HEK293 (cell line): ENCODE measurements around the gene EFHC1.

ENCODE experiments used
- BCL11B ChIP-seq: fragments of 450-650 bp; formaldehyde crosslinking; IDR thresholded peaks from 2 replicates; pipeline ENCODE4 v1.5.1; 2016; ENCODE audit warnings: low read depth, missing biosample characterization, missing genetic modification characterization
- HOXA7 ChIP-seq: sonication (generic); formaldehyde crosslinking; IDR thresholded peaks from 2 replicates; pipeline ENCODE4 v1.8.1; 2022; ENCODE audit warnings: missing genetic modification reagents, borderline replicate concordance
- KLF1 ChIP-seq: fragments of 450-650 bp; formaldehyde crosslinking; IDR thresholded peaks from 2 replicates; pipeline ENCODE4 v1.5.1; 2016; ENCODE audit warnings: missing biosample characterization, missing genetic modification characterization
- KLF7 ChIP-seq: fragments of 450-650 bp; formaldehyde crosslinking; IDR thresholded peaks from 2 replicates; pipeline ENCODE4 v1.5.1; 2016; ENCODE audit warnings: missing biosample characterization, missing genetic modification characterization, borderline replicate concordance
- MYNN ChIP-seq: fragments of 450-650 bp; formaldehyde crosslinking; IDR thresholded peaks from 2 replicates; pipeline ENCODE4 v1.5.1; 2016; ENCODE audit warnings: missing biosample characterization, missing genetic modification characterization, borderline replicate concordance
- OSR2 ChIP-seq: fragments of 450-650 bp; formaldehyde crosslinking; IDR thresholded peaks from 2 replicates; pipeline ENCODE4 v1.5.1; 2016; ENCODE audit warnings: missing biosample characterization, missing genetic modification characterization
- RBAK ChIP-seq: fragments of 450-650 bp; formaldehyde crosslinking; IDR thresholded peaks from 2 replicates; pipeline ENCODE4 v1.5.1; 2016; ENCODE audit warnings: missing biosample characterization, missing genetic modification characterization
- SP7 ChIP-seq: fragments of 450-650 bp; formaldehyde crosslinking; IDR thresholded peaks from 2 replicates; pipeline ENCODE4 v1.5.1; 2016; ENCODE audit warnings: missing biosample characterization, missing genetic modification characterization
- WT1 ChIP-seq: fragments of 450-650 bp; formaldehyde crosslinking; IDR thresholded peaks from 2 replicates; pipeline ENCODE4 v1.5.1; 2016; ENCODE audit warnings: missing biosample characterization, missing genetic modification characterization
- ZBTB1 ChIP-seq: fragments of 450-650 bp; formaldehyde crosslinking; IDR thresholded peaks from 2 replicates; pipeline ENCODE4 v1.5.1; 2016; ENCODE audit warnings: missing biosample characterization, missing genetic modification characterization
- ZBTB17 ChIP-seq: fragments of 450-650 bp; formaldehyde crosslinking; IDR thresholded peaks from 2 replicates; pipeline ENCODE4 v1.5.1; 2016; ENCODE audit warnings: missing biosample characterization, missing genetic modification characterization
- ZFHX2 ChIP-seq: fragments of 450-650 bp; formaldehyde crosslinking; conservative IDR thresholded peaks from 2 replicates; pipeline ENCODE4 v1.5.1; 2016; ENCODE audit warnings: missing biosample characterization, missing genetic modification characterization
- ZNF10 ChIP-seq: fragments of 450-650 bp; formaldehyde crosslinking; IDR thresholded peaks from 2 replicates; pipeline ENCODE4 v1.5.1; 2017; ENCODE audit warnings: missing biosample characterization, missing genetic modification characterization
- ZNF140 ChIP-seq: fragments of 450-650 bp; formaldehyde crosslinking; IDR thresholded peaks from 2 replicates; pipeline ENCODE4 v1.5.1; 2016; ENCODE audit warnings: missing biosample characterization, missing genetic modification characterization
- ZNF23 ChIP-seq: fragments of 450-650 bp; formaldehyde crosslinking; IDR thresholded peaks from 2 replicates; pipeline ENCODE4 v1.5.1; 2016; ENCODE audit warnings: missing biosample characterization, missing genetic modification characterization, borderline replicate concordance
- ZNF266 ChIP-seq: fragments of 450-650 bp; formaldehyde crosslinking; IDR thresholded peaks from 2 replicates; pipeline ENCODE4 v1.5.1; 2016; ENCODE audit warnings: missing biosample characterization, missing genetic modification characterization, low read depth
- ZNF292 ChIP-seq: fragments of 450-650 bp; formaldehyde crosslinking; IDR thresholded peaks from 2 replicates; pipeline ENCODE4 v1.5.1; 2016; ENCODE audit warnings: low read depth, missing biosample characterization, missing genetic modification characterization, borderline replicate concordance
- ZNF324 ChIP-seq: fragments of 450-650 bp; formaldehyde crosslinking; IDR thresholded peaks from 2 replicates; pipeline ENCODE4 v1.5.1; 2016; ENCODE audit warnings: missing biosample characterization, missing genetic modification characterization
- ZNF335 ChIP-seq: fragments of 450-650 bp; formaldehyde crosslinking; conservative IDR thresholded peaks from 2 replicates; pipeline ENCODE4 v1.5.1; 2016; ENCODE audit warnings: missing biosample characterization, missing genetic modification characterization
- ZNF501 ChIP-seq: fragments of 450-650 bp; formaldehyde crosslinking; IDR thresholded peaks from 2 replicates; pipeline ENCODE4 v1.5.1; 2016; ENCODE audit warnings: missing biosample characterization, missing genetic modification characterization
- ZNF596 ChIP-seq: fragments of 450-650 bp; IDR thresholded peaks from 2 replicates; pipeline ENCODE4 v1.5.0; 2018; ENCODE audit warnings: missing biosample characterization, mild to moderate bottlenecking, missing genetic modification characterization, moderate library complexity
- ZNF707 ChIP-seq: fragments of 450-650 bp; formaldehyde crosslinking; IDR thresholded peaks from 2 replicates; pipeline ENCODE4 v1.5.1; 2016; ENCODE audit warnings: missing biosample characterization, missing genetic modification characterization
- ZNF843 ChIP-seq: fragments of 450-650 bp; formaldehyde crosslinking; IDR thresholded peaks from 2 replicates; pipeline ENCODE4 v1.5.1; 2016; ENCODE audit warnings: missing biosample characterization, missing genetic modification characterization
- ZXDB ChIP-seq: fragments of 450-650 bp; formaldehyde crosslinking; IDR thresholded peaks from 2 replicates; pipeline ENCODE4 v1.5.1; 2016; ENCODE audit warnings: missing biosample characterization, missing genetic modification characterization
- TF ChIP-seq, protein P1 (sequence below): fragments of 450-650 bp; formaldehyde crosslinking; IDR thresholded peaks from 2 replicates; pipeline ENCODE4 v1.5.1; 2016; ENCODE audit warnings: missing biosample characterization, missing genetic modification characterization
- TF ChIP-seq, protein P2 (sequence below): fragments of 450-650 bp; formaldehyde crosslinking; IDR thresholded peaks from 2 replicates; pipeline ENCODE4 v1.5.1; 2016; ENCODE audit warnings: missing biosample characterization, missing genetic modification characterization
- TF ChIP-seq, protein P3 (sequence below): fragments of 450-650 bp; formaldehyde crosslinking; optimal IDR thresholded peaks from 2 replicates; pipeline ENCODE3; 2016; ENCODE audit warnings: missing biosample characterization, mild to moderate bottlenecking, missing genetic modification characterization
- TF ChIP-seq, protein P4 (sequence below): fragments of 450-650 bp; formaldehyde crosslinking; IDR thresholded peaks from 2 replicates; pipeline ENCODE4 v1.5.1; 2016; ENCODE audit warnings: missing biosample characterization, missing genetic modification characterization
- TF ChIP-seq, protein P5 (sequence below): fragments of 450-650 bp; formaldehyde crosslinking; IDR thresholded peaks from 2 replicates; pipeline ENCODE4 v1.5.1; 2016; ENCODE audit warnings: missing biosample characterization, missing genetic modification characterization

Gene EFHC1

DNA sequence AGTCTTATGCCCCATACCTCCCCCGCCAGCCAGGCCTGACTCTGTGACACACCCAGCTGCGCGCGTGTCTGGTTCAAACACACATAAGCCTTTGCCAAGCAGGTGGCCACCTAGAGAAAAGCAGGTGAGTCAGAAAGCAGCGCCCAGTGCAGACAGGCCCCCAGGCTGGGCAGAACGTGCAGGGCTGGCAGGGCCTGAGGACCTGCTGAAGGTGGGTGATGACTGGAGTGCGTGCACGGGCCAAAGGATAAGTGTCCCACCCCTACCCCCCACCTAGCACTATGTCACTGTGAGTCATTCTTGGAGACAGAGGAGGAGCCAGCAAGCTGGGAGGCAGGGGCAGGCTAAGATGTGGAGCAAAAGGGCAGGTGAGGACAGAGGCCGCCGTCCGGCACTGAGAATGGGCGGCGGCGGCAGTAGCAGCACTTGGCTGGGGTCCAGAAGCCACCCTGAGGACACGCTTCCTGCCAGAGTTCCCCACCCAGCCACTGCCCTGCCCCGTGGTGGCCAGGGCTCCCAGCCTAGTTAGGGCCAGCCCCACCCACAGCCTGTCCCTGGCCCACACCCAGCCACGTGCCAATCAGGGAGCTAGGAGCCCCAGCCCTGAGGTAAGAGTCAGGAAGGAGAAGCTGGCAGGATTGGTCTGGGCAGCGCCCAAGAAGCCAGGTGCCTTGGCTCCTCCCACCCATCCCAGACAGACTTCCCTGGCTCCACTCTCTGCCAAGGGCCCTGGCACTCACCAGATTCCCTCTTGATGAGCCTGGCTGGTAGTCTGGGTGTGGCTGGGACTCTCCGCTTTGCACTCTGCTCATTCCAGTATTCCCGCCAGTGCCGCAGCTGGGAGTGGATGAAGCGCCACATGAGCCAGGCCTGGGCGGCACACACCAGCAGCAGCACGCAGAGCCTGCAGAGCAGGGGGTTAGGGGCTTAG is 84.0 kb downstream of the EFHC1 start (continued):
- TF ChIP-seq HOXA7 (CRISPR knock-in tag) (no peak), ZBTB1 (tag by site-specific recombination) (no peak), ZNF596 (no peak), BCL11B (no peak), ZNF23 (no peak), ZNF266 (tag by site-specific recombination) (no peak), ZFHX2 (tag by site-specific recombination) (peak; percentile 67), SP7 (tag by site-specific recombination) (peak; percentile 90), MYNN (tag by site-specific recombination) (peak; percentile 9; the same call in 1 of the 2 replicates), KLF7 (tag by site-specific recombination) (peak; percentile 85), ZNF707 (tag by site-specific recombination) (no peak), ZNF292 (tag by site-specific recombination) (no peak), ZNF335 (tag by site-specific recombination) (peak; percentile 87), ZNF10 (tag by site-specific recombination) (peak; percentile 83), OSR2 (tag by site-specific recombination) (peak; percentile 93), KLF1 (tag by site-specific recombination) (peak; percentile 99), ZBTB17 (tag by site-specific recombination) (peak; percentile 80), ZNF140 (no peak), ZNF324 (tag by site-specific recombination) (peak; percentile 90; the same call in 1 of the 2 replicates), WT1 (tag by site-specific recombination) (peak; percentile 77), RBAK (no peak), ZNF843 (peak; percentile 73; the same call in 1 of the 2 replicates), ZXDB (peak; percentile 73), ZNF501 (tag by site-specific recombination) (peak; percentile 73)
- TF ChIP-seq, protein P1, sequence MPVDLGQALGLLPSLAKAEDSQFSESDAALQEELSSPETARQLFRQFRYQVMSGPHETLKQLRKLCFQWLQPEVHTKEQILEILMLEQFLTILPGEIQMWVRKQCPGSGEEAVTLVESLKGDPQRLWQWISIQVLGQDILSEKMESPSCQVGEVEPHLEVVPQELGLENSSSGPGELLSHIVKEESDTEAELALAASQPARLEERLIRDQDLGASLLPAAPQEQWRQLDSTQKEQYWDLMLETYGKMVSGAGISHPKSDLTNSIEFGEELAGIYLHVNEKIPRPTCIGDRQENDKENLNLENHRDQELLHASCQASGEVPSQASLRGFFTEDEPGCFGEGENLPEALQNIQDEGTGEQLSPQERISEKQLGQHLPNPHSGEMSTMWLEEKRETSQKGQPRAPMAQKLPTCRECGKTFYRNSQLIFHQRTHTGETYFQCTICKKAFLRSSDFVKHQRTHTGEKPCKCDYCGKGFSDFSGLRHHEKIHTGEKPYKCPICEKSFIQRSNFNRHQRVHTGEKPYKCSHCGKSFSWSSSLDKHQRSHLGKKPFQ = no peak
- TF ChIP-seq, protein P2, sequence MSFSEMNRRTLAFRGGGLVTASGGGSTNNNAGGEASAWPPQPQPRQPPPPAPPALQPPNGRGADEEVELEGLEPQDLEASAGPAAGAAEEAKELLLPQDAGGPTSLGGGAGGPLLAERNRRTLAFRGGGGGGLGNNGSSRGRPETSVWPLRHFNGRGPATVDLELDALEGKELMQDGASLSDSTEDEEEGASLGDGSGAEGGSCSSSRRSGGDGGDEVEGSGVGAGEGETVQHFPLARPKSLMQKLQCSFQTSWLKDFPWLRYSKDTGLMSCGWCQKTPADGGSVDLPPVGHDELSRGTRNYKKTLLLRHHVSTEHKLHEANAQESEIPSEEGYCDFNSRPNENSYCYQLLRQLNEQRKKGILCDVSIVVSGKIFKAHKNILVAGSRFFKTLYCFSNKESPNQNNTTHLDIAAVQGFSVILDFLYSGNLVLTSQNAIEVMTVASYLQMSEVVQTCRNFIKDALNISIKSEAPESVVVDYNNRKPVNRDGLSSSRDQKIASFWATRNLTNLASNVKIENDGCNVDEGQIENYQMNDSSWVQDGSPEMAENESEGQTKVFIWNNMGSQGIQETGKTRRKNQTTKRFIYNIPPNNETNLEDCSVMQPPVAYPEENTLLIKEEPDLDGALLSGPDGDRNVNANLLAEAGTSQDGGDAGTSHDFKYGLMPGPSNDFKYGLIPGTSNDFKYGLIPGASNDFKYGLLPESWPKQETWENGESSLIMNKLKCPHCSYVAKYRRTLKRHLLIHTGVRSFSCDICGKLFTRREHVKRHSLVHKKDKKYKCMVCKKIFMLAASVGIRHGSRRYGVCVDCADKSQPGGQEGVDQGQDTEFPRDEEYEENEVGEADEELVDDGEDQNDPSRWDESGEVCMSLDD (tag by site-specific recombination) = peak; percentile 49; the same call in 1 of the 2 replicates
- TF ChIP-seq, protein P3, sequence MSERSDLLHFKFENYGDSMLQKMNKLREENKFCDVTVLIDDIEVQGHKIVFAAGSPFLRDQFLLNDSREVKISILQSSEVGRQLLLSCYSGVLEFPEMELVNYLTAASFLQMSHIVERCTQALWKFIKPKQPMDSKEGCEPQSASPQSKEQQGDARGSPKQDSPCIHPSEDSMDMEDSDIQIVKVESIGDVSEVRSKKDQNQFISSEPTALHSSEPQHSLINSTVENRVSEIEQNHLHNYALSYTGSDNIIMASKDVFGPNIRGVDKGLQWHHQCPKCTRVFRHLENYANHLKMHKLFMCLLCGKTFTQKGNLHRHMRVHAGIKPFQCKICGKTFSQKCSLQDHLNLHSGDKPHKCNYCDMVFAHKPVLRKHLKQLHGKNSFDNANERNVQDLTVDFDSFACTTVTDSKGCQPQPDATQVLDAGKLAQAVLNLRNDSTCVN = peak; percentile 50
- TF ChIP-seq, protein P4, sequence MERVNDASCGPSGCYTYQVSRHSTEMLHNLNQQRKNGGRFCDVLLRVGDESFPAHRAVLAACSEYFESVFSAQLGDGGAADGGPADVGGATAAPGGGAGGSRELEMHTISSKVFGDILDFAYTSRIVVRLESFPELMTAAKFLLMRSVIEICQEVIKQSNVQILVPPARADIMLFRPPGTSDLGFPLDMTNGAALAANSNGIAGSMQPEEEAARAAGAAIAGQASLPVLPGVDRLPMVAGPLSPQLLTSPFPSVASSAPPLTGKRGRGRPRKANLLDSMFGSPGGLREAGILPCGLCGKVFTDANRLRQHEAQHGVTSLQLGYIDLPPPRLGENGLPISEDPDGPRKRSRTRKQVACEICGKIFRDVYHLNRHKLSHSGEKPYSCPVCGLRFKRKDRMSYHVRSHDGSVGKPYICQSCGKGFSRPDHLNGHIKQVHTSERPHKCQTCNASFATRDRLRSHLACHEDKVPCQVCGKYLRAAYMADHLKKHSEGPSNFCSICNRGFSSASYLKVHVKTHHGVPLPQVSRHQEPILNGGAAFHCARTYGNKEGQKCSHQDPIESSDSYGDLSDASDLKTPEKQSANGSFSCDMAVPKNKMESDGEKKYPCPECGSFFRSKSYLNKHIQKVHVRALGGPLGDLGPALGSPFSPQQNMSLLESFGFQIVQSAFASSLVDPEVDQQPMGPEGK = peak; percentile 97
- TF ChIP-seq, protein P5, sequence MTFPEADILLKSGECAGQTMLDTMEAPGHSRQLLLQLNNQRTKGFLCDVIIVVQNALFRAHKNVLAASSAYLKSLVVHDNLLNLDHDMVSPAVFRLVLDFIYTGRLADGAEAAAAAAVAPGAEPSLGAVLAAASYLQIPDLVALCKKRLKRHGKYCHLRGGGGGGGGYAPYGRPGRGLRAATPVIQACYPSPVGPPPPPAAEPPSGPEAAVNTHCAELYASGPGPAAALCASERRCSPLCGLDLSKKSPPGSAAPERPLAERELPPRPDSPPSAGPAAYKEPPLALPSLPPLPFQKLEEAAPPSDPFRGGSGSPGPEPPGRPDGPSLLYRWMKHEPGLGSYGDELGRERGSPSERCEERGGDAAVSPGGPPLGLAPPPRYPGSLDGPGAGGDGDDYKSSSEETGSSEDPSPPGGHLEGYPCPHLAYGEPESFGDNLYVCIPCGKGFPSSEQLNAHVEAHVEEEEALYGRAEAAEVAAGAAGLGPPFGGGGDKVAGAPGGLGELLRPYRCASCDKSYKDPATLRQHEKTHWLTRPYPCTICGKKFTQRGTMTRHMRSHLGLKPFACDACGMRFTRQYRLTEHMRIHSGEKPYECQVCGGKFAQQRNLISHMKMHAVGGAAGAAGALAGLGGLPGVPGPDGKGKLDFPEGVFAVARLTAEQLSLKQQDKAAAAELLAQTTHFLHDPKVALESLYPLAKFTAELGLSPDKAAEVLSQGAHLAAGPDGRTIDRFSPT = peak; percentile 95
- TF ChIP-seq, all 188 proteins: peak for 61
